Measurements from ENCODE around the gene DCDC2C.

Gene DCDC2C

GRCh38 chr2:3827673-3828575 is 124.5 kb downstream of the DCDC2C start:
- no peak for DNase-seq (ENCODE audit: low read depth)

GRCh38 chr2:3830796-3831195 is 127.4 kb downstream of the DCDC2C start:
- DNase-seq (ENCODE audit: low read depth): no peak

- no peak for DNase-seq (ENCODE audit: low read depth)
These were observed 133.7 kb downstream of the DCDC2C start for GRCh38 chr2:3837086-3837485.

- DNase-seq (ENCODE audit: low read depth): no peak
These were observed 135.0 kb downstream of the DCDC2C start for GRCh38 chr2:3838348-3838747.

- DNase-seq (ENCODE audit: low read depth): no peak
These were observed 136.1 kb downstream of the DCDC2C start for GRCh38 chr2:3839476-3839875.

- no peak for DNase-seq (ENCODE audit: low read depth)
These were observed 137.3 kb downstream of the DCDC2C start for GRCh38 chr2:3840611-3841155.

GRCh38 chr2:3847397-3848052 is 144.2 kb downstream of the DCDC2C start:
- no peak for DNase-seq (ENCODE audit: low read depth)

- no peak for DNase-seq (ENCODE audit: low read depth)
These were observed 145.4 kb downstream of the DCDC2C start for GRCh38 chr2:3848776-3849175.

GRCh38 chr2:3849213-3849612 is 145.8 kb downstream of the DCDC2C start:
- no peak for DNase-seq (ENCODE audit: low read depth)

- DNase-seq (ENCODE audit: low read depth): no peak
These were observed 154.2 kb downstream of the DCDC2C start for GRCh38 chr2:3857576-3857975.

GRCh38 chr2:3864943-3865865 is 161.8 kb downstream of the DCDC2C start:
- no peak for DNase-seq (ENCODE audit: low read depth)

GRCh38 chr2:3867469-3867868 is 164.1 kb downstream of the DCDC2C start:
- no peak for DNase-seq (ENCODE audit: low read depth)

GRCh38 chr2:3868012-3868805 is 164.8 kb downstream of the DCDC2C start:
- DNase-seq (ENCODE audit: low read depth): no peak

GRCh38 chr2:3870222-3870621 is 166.8 kb downstream of the DCDC2C start:
- DNase-seq (ENCODE audit: low read depth): no peak

GRCh38 chr2:3871002-3871401 is 167.6 kb downstream of the DCDC2C start:
- DNase-seq (ENCODE audit: low read depth): no peak

GRCh38 chr2:3872451-3872850 is 169.1 kb downstream of the DCDC2C start:
- no peak for DNase-seq (ENCODE audit: low read depth)

GRCh38 chr2:3873899-3874298 is 170.5 kb downstream of the DCDC2C start:
- no peak for DNase-seq (ENCODE audit: low read depth)

- no peak for DNase-seq (ENCODE audit: low read depth)
These were observed 172.8 kb downstream of the DCDC2C start for GRCh38 chr2:3876221-3876620.

- DNase-seq (ENCODE audit: low read depth): no peak
These were observed 173.3 kb downstream of the DCDC2C start for GRCh38 chr2:3876685-3877084.

GRCh38 chr2:3885629-3886628 is 182.6 kb downstream of the DCDC2C start:
- DNase-seq (ENCODE audit: low read depth): no peak

All from stimulated activated CD8-positive, alpha-beta memory T cell treated with anti-CD3 and anti-CD28 coated beads, Interleukin-12 subunit alpha, Interleukin-12 subunit beta, amount 100 ng/mL, for 1 hour (primary cell).